ENCODE measurements around the gene NDRG4.

- TF ChIP-seq CTCF (IDR thresholded peaks at IDR 0.05) (no peak), POLR2A (IDR thresholded peaks at IDR 0.05) (no peak)
Observed at GRCh38 chr16:58507195-58507962, 7.4 kb downstream of the NDRG4 start.
